ENCODE data around the gene SFT2D3. TPM values are rescaled to one million over a fixed set of nuclear protein-coding genes. Genes with fewer than 3 reads are reported as not detected.

The SFT2D3 gene
- total RNA-seq, 3 donors from 2014 or later (not counting 1 experiment from before 2014, with no cell fraction given), result 5.5 to 6.6 (median 6.4) TPM

GRCh38 chr2:127653421-127654083, 47.7 kb upstream of the SFT2D3 start:
- Histone ChIP-seq H3K36me3 (ENCODE audit: control insufficient read depth, insufficient read depth, low read length) (no peaks in the 10 kb centered on the region), H3K4me3 (ENCODE audit: low read length) (no peak overlapping the region), H3K4me1 (ENCODE audit: control insufficient read depth, insufficient read depth, low read length) (peaks cover 11% of the 10 kb centered on the region), H3K27ac (ENCODE audit: low read length) (no peak overlapping the region), H3K9me3 (ENCODE audit: control insufficient read depth, insufficient read depth, low read length) (no peaks in the 10 kb centered on the region), H3K27me3 (ENCODE audit: control insufficient read depth, insufficient read depth, low read length) (no peaks in the 10 kb centered on the region)
- intact Hi-C loops (cut with micrococcal nuclease), result no loop called here
- no peak for TF ChIP-seq CTCF (IDR thresholded peaks at IDR 0.05)
- peaks cover 0 to 4% of the 10 kb centered on the region in 2 donors for H3K4me1 Mint-ChIP-seq
- H3K4me3 Mint-ChIP-seq, result no peak overlapping the region
- H3K27ac Mint-ChIP-seq, result no peak overlapping the region
- H3K9me3 Mint-ChIP-seq, result no peaks in the 10 kb centered on the region
- DNase-seq (no peak), ATAC-seq (no peak)
- H3K36me3 Mint-ChIP-seq, result no peaks in the 10 kb centered on the region
- H3K27me3 Mint-ChIP-seq (ENCODE audit: low read depth in 2 of 2), result peaks cover 0 to 4% of the 10 kb centered on the region in 2 donors
- WGBS (ENCODE audit: insufficient coverage), result 69% methylated on average over 16 of the region's 16 CpGs

- H3K36me3 ChIP-seq (ENCODE audit: control insufficient read depth, insufficient read depth, low read length), result no peaks in the 10 kb centered on the region
- no peak for DNase-seq
Observed at GRCh38 chr2:127654084-127654837, 47.0 kb upstream of the SFT2D3 start.

GRCh38 chr2:127654838-127655175, 46.5 kb upstream of the SFT2D3 start:
- ATAC-seq (no peak), DNase-seq (no peak)
- no peak overlapping the region for H3K4me3 ChIP-seq (ENCODE audit: low read length)
- Mint-ChIP-seq H3K9me3 (no peaks in the 10 kb centered on the region), H3K4me1 (peaks cover 0 to 1% of the 10 kb centered on the region in 2 donors), H3K27me3 (ENCODE audit: low read depth in 2 of 2) (peaks cover 0 to 4% of the 10 kb centered on the region in 2 donors), H3K4me3 (no peak overlapping the region), H3K27ac (no peak overlapping the region), H3K36me3 (no peaks in the 10 kb centered on the region)
- no peaks in the 10 kb centered on the region for H3K9me3 ChIP-seq (ENCODE audit: control insufficient read depth, insufficient read depth, low read length)
- no peak for TF ChIP-seq CTCF (IDR thresholded peaks at IDR 0.05)
- H3K36me3 ChIP-seq (ENCODE audit: control insufficient read depth, insufficient read depth, low read length), result no peaks in the 10 kb centered on the region
- H3K27ac ChIP-seq (ENCODE audit: low read length), result no peak overlapping the region
- 95% methylated on average over 8 of the region's 8 CpGs for WGBS (ENCODE audit: insufficient coverage)
- H3K27me3 ChIP-seq (ENCODE audit: control insufficient read depth, insufficient read depth, low read length), result no peaks in the 10 kb centered on the region
- H3K4me1 ChIP-seq (ENCODE audit: control insufficient read depth, insufficient read depth, low read length), result peaks cover 2% of the 10 kb centered on the region
- intact Hi-C loops (cut with micrococcal nuclease), result no loop called here

More at GRCh38 chr2:127654084-127654837, 47.0 kb upstream of the SFT2D3 start:
- peaks cover 0 to 4% of the 10 kb centered on the region in 2 donors for H3K27me3 Mint-ChIP-seq (ENCODE audit: low read depth in 2 of 2)
- no peak overlapping the region for H3K27ac ChIP-seq (ENCODE audit: low read length)
- H3K4me3 ChIP-seq (ENCODE audit: low read length), result no peak overlapping the region
- H3K36me3 Mint-ChIP-seq, result no peaks in the 10 kb centered on the region
- H3K27ac Mint-ChIP-seq, result no peak overlapping the region
- no peak for ATAC-seq
- H3K27me3 ChIP-seq (ENCODE audit: control insufficient read depth, insufficient read depth, low read length), result no peaks in the 10 kb centered on the region
- 93% methylated on average over 24 of the region's 24 CpGs for WGBS (ENCODE audit: insufficient coverage)
- no peaks in the 10 kb centered on the region for H3K9me3 Mint-ChIP-seq
- no peak overlapping the region for H3K4me3 Mint-ChIP-seq
- H3K4me1 Mint-ChIP-seq, result no peaks in the 10 kb centered on the region
- no peaks in the 10 kb centered on the region for H3K9me3 ChIP-seq (ENCODE audit: control insufficient read depth, insufficient read depth, low read length)
- intact Hi-C loops (cut with micrococcal nuclease), result no loop called here
- H3K4me1 ChIP-seq (ENCODE audit: control insufficient read depth, insufficient read depth, low read length), result peaks cover 8% of the 10 kb centered on the region
- no peak for TF ChIP-seq CTCF (IDR thresholded peaks at IDR 0.05)
